ENCODE results near the gene HCRT. TPM values are rescaled to one million over a fixed set of nuclear protein-coding genes. Genes with fewer than 3 reads are reported as not detected.

HCRT gene
- total RNA-seq, 2 experiments from 2014 or later, result not detected

DNA sequence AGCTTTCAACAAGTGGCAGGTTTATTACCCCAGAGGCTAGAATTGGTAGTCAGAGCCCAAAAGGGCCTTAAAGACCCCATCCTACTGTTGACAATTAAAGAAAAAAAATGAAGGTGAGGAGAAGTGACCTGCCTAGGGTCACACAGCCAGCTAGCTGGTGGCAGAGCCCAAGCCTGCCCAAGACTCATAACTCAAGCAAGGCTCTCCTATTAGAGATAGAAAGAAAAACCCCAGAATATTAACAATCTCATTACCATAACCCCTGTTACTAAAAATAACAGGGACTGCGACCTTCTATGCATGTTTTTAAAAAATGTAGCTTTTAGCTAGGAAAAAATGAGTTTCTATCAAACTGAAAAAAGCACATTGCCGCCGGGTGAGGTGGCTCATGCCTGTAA is 48.6 kb downstream of the HCRT start:
- CTCF ChIA-PET, result interaction anchor here (0.6 to 4.8 kb wide), 6 partner anchors 18 to 292 kb away, joined by 3 to 16 read pairs (median 4); partner anchors contain the start of gene KCNH4
- ATAC-seq, result no peak
- Mint-ChIP-seq H3K27ac (no peak overlapping the region), H3K4me3 (no peak overlapping the region), H3K4me1 (peaks cover 47% of the 10 kb centered on the region), H3K27me3 (no peaks in the 10 kb centered on the region), H3K9me3 (ENCODE audit: low read depth) (no peaks in the 10 kb centered on the region), H3K36me3 (peaks cover 14% of the 10 kb centered on the region)
- DNase-seq, result no peak

DNA sequence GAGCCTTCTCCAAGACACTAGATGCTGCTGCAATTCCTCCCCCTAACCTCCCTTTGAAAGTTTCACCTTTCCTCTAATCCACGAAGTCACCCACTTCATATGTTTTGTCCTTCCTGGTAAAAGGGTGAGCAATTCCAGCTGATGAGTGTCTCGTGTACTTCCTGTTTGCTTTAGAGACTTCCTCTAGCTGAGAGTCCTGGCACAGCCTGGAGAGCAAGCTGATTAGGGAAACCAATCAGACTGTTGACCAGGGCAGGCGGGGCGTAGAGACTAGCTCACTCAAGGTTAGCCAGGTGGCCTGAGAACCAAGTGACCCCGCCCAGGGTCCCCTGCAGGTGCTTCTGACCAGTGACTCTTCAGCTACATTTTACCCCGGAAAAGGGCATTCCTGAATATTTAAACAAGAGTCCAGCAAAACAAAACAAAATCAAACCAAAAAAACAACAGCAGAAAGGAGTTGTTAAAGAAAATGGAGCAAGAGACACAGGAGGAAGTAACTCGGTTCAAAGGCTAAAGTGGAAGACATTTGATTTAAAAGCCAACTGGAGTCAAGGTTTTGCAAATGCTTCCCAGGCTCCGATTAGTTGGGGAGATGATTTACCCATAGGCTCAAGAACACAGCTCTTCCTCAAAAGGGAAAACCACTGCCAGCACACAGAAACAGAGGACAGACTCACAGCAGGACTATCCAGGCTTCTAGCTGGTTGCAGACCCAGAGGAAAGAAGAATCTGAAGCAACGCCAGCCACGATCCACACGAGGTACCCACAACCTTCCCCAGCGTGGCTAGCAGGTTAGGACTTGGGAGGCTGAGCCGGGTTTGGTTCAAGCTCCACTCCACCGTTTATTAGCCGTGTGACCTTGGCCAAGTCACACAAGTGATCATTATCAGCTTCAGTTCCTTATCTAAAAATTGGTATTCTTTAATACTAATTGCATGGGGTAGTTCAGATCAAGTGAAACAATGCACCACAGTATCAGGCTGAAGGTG is 49.3 kb downstream of the HCRT start:
- CTCF ChIA-PET, result interaction anchor here (0.5 to 4.8 kb wide), 7 partner anchors 17 to 190 kb away, joined by 3 to 16 read pairs (median 3); partner anchors contain the start of gene KCNH4
- Mint-ChIP-seq H3K4me3 (no peak overlapping the region), H3K4me1 (peaks cover 51% of the 10 kb centered on the region), H3K27me3 (no peaks in the 10 kb centered on the region), H3K27ac (peak overlapping the region; percentile 65), H3K9me3 (ENCODE audit: low read depth) (no peaks in the 10 kb centered on the region), H3K36me3 (peaks cover 11% of the 10 kb centered on the region)
- ATAC-seq (no peak), DNase-seq (no peak)

- peaks cover 16% of the 10 kb centered on the region for H3K36me3 Mint-ChIP-seq
Measured at GRCh38 chr17:42135151-42135550, 50.1 kb downstream of the HCRT start.

More at GRCh38 chr17:42135151-42135550, 50.1 kb downstream of the HCRT start:
- DNase-seq, result no peak
- Mint-ChIP-seq H3K4me1 (peaks cover 54% of the 10 kb centered on the region), H3K9me3 (ENCODE audit: low read depth) (no peaks in the 10 kb centered on the region), H3K4me3 (no peak overlapping the region), H3K27ac (no peak overlapping the region), H3K27me3 (no peaks in the 10 kb centered on the region)
- CTCF ChIA-PET, result interaction anchor here (1.1 to 4.8 kb wide), 2 partner anchors 44 to 46 kb away, joined by 3 to 16 read pairs; partner anchors contain the start of gene KCNH4
- ATAC-seq, result no peak

Other genes starting within 250 kb of the HCRT start
- gene CNP, start 218.7 kb downstream of the HCRT start, total RNA-seq, result 100 to 1,000 TPM in 1 of 2 experiments, 10 to 100 TPM in 1; 98.1 to 112 TPM
- 10 to 100 TPM; 89.1 to 97.0 TPM for gene DNAJC7, start 168.0 kb downstream of the HCRT start, total RNA-seq
- 10 to 100 TPM; 21.0 to 23.7 TPM for gene NKIRAS2, start 165.4 kb downstream of the HCRT start, total RNA-seq
- under 1 TPM; 0.14 to 0.23 TPM for gene C17orf113, start 134.9 kb downstream of the HCRT start, total RNA-seq
- gene ZNF385C, start 87.0 kb downstream of the HCRT start, total RNA-seq, result under 1 TPM; 0.12 to 0.18 TPM
- gene DHX58, start 72.7 kb downstream of the HCRT start, total RNA-seq, result 100 to 1,000 TPM in 1 of 2 experiments, 10 to 100 TPM in 1; 65.8 to 105 TPM
- 10 to 100 TPM; 49.0 to 58.2 TPM for gene KAT2A, start 64.1 kb downstream of the HCRT start, total RNA-seq
- gene HSPB9, start 62.6 kb downstream of the HCRT start, total RNA-seq, result under 1 TPM in 1 of 2 experiments, not detected in 1; 0.58 TPM
- 10 to 100 TPM; 86.9 to 99.4 TPM for gene RAB5C, start 30.5 kb downstream of the HCRT start, total RNA-seq
- gene KCNH4, start 4.3 kb downstream of the HCRT start, total RNA-seq, result under 1 TPM; 0.09 to 0.56 TPM
- gene GHDC, start 9.0 kb upstream of the HCRT start, total RNA-seq, result 10 to 100 TPM; 17.0 to 18.0 TPM
- 100 to 1,000 TPM; 112 to 116 TPM for gene STAT5B, start 90.9 kb upstream of the HCRT start, total RNA-seq
- 100 to 1,000 TPM; 118 to 127 TPM for gene STAT5A, start 103.0 kb upstream of the HCRT start, total RNA-seq
- gene STAT3, start 203.0 kb upstream of the HCRT start, total RNA-seq, result 10 to 100 TPM; 90.5 to 97.6 TPM
- 1 to 10 TPM in 1 of 2 experiments, under 1 TPM in 1; 0.66 to 1.3 TPM for gene CAVIN1, start 237.8 kb upstream of the HCRT start, total RNA-seq

Measured in activated CD8-positive, alpha-beta memory T cell treated with anti-CD3 and anti-CD28 coated beads, Interleukin-2, amount 10 ng/mL, durations not matched to agents 7 days and 5 days (primary cell).